ENCODE measurements around the gene TEKT5.
"Not testable (repeated sequence)": the region's sequence is repeated elsewhere in the genome, so short reads cannot be mapped to it uniquely, and the experiment has no call there.

The TEKT5 gene

DNA sequence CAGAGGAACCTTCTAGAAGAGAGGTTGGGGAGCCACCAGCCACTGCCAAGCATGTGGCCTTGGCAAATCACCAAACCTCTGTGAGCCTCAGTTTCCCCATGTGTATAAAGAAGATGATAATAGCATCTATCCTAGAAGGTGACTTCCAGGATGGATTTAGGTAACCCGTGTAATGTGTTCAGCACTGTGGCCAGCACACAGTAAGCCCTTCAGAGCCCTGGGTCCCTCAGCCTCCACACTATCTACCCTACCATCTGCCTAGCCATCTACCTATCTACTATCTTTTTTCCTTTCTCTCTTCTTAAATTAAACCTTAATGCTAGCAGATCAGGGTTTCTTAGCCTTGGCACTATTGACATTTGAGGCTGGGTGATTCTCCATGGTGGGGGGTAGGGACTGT, 33.0 kb downstream of the TEKT5 start:
- H3K4me3 ChIP-seq (ENCODE audit: low read depth, low read length), result no peak overlapping the region

DNA sequence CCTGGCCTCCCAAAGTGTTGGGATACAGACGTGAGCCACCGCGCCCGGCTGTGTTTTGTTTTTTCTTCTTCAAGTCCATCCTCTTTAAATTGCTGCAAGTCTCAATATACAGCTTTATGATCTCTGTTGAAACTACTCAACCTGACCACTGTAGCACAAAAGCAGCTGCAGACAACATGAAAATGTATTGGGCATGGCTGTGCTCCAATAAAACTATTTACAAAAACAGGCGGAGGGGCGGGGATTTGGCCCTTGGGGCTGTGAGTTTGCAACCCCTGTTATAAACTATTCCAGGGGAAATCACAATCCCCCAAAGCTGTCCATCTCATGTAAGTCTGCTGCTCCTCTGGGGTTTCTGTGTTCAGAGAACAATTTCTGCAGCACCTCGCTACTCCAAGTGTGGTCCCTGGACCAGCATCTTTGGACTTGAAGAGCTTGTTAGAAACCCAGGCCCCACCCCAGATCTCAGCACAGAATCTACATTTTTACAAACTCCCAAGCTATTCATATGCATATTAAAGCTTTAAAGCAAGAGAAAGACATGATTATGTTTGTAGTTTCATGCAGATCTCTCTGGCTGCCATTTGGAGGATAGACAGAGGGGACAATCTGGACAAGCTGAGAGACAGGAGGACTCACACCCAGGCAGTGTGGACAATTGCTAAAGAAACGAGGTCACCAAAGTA, 33.6 kb downstream of the TEKT5 start:
- no peak overlapping the region for H3K4me3 ChIP-seq (ENCODE audit: low read depth, low read length)

DNA sequence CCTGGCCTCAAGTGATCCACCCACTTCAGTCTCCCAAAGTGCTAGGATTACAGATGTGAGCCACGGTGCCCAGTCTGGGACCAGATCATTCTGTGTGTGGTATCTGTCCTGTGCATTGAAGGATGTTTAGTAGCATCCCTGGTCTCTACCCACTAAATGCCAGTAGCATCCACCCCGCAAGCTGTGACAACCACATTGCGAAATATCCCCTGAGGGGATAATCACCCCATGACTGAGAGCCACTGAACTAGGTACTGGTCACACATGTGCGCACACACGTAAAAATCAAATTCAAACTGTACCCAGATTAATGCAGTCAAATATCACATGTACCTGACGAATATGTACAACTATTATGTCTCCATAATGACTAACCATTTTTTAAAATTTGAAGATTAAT, 35.8 kb downstream of the TEKT5 start:
- no peak overlapping the region for H3K4me3 ChIP-seq (ENCODE audit: low read depth, low read length)

DNA sequence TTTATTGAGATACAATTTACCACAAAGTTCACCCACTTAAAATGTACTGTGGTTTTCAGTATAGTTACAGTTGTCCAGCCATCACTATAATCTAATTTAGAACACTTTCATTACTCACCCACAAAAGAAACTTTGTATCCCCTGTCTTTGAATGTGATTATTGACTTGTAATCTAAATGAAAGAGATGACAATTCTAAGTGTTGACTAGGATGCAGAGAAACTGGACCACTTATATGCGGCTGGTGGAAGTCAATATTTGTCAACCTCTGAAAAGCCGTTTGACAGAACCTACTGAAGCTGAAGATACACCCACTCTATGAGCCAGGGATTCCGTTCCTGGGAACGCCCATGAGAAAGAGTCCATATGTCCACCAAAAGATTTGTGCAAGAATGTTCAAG, 36.8 kb downstream of the TEKT5 start:
- H3K4me3 ChIP-seq (ENCODE audit: low read depth, low read length), result no peak overlapping the region

DNA sequence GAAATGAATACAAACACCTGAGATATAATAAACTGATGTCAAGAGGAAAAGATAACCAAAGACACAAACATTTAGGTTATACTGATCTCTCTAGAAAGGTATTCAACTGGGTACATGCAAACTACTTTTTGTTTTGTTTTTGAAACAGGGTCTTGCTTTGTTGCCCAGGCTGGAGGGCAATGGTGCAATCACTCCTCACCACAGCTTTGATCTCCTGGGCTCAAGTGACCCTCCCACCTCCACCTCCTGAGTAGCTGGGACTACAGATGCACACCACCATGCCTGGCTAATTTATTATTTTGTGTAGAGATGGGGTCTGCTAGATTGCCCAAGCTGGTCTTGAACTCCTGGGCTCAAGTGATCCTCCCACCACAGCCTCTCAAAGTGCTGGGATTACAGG, 38.1 kb downstream of the TEKT5 start:
- no peak overlapping the region for H3K4me3 ChIP-seq (ENCODE audit: low read depth, low read length)

DNA sequence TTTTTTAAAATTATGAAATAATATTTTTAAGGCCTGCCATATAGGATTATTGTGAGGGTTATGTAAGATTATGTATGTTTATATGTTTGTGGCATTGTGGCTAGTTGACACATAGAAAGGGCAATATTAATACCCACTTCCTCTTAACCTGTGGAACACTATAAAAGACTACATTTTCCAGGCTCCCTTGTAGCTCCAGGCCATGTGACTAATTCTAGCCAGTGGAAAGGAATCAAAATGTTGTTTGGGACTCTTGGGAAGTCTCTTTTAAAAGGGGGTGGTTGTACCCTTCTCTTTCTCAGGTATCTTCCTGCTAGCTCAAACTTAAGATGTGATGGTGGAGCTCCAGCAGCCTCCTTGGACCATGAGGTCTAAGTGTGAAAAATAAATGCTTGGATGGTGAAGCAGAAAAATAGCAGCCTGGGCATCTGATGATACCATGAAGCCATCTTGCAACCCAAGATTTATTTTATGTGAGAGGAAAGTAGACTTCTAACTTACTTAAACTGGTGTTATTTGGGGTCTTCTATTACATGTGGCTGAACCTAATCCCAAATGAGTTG, 39.2 kb downstream of the TEKT5 start:
- no peak overlapping the region for H3K4me3 ChIP-seq (ENCODE audit: low read depth, low read length)

DNA sequence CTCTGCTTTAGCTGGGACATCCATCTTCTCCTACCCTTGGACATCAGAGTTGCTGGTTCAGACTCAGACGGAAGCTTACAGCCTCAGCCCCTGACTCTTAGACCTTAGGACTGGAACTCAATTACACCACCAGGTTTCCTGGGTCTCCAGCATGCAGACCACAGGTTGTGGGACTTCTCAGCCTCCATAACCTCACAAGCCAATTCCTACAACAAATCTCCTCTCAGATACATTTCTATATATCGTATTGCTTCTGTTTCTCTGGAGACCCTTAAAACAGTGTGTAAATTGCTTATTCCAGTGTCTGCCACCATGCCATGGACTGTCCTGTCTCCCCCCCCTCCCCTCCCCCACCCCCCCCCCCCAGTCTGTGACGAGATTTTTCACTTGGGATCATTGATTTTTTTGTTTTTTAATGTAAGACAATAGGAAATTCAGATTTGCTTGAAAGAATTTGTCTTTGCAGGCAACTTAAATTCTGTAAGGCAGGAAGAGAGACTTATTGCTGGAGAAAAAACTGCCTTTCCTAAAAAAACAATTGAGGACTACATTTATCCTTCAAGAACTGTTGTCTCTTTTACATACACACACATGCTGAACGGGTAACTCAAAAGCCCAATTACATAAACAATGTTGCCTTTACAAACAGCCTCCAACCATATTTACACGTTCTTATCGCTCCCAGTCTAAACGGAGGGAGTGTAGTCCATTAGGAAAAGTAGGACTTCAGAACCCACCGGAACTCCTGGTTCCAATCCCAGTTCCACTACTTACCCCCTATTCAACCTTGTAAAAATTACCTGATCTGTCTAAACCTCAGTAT, 39.9 kb downstream of the TEKT5 start:
- H3K4me3 ChIP-seq (ENCODE audit: low read depth, low read length), result no peak overlapping the region

DNA sequence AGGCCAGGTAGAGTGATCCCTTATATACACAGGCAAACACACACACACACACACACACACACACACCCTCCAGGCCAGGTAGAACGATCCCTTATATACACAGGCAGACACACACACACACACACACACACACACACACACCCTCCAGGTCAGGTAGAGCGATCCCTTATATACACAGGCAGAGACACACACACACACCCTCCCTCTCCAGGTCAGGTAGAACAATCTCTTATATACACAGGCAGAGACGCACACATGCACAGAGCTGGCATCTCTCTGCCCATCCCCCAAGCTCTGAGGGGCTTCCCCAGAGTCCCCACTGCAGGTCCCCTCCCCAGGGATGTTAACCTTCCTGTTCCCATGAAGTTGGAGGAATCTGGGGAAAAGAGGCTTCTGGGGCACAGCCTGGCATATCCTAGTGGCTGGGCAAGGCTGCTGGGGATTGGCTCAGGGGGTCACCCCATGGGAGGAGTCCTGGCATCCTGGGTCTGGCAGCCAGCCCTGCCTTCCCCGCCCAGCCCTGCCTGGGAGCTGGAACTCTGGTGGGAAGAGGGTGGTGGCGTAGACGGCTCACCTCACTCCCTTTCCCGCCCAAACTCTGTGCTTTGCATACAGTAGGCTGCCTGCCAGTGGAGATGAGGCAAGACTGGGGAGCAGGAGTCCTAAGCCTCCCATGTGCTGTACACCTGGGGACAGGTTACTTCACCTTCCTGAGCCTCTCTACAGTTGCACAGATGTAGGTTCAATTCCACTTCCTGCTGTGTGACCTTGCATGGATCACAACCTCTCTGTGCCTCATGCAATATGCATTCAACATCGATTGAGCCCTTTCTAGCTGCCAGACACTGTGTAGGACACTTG, 41.8 kb downstream of the TEKT5 start:
- no peak overlapping the region for H3K4me3 ChIP-seq (ENCODE audit: low read depth, low read length)

DNA sequence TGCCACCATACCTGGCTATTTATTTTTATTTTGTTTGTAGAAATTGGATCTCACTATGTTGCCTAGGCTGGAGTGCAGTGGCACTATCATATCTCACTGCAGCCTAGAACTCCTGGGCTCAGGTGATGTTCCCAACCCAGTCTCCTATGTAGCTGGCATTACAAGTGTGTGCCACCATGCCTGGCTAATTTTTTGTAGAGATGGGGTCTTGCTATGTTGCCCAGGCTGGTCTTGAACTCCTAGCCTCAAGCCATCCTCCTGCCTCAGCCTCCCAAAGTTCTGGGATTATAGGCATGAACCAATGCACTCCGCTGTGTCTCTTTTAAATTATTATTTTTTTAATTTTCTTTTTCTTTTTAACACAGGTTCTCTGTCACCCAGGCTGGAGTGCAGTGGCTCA, 45.6 kb downstream of the TEKT5 start:
- H3K4me3 ChIP-seq (ENCODE audit: low read depth, low read length), result not testable (repeated sequence)

DNA sequence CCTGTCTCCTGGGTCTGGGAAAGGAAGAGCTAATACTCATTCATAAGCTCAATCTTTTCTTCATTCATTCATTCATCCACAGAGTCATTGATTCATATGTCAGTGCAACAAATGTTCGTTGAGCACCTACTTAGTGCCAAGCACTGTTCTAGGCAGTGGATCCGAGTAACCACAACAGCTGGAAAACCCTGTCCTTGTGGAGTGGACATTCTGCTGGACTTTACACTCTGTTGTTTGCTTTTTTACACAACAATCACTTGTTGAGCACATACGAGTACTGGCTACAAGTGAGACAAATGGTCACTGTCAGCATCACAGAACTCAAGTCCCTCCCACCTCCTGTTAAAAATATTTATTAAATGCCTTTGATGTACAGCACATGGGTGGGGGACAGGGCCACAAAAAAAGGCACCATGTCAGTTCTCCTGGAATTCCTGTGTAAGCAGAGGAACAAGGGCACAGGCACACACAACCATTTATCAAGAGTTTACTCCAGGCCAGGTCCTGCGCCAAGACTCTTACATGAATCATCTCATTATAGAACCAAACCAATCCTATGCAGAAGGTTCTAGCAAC, 46.9 kb downstream of the TEKT5 start:
- no peak overlapping the region for H3K4me3 ChIP-seq (ENCODE audit: low read depth, low read length)

DNA sequence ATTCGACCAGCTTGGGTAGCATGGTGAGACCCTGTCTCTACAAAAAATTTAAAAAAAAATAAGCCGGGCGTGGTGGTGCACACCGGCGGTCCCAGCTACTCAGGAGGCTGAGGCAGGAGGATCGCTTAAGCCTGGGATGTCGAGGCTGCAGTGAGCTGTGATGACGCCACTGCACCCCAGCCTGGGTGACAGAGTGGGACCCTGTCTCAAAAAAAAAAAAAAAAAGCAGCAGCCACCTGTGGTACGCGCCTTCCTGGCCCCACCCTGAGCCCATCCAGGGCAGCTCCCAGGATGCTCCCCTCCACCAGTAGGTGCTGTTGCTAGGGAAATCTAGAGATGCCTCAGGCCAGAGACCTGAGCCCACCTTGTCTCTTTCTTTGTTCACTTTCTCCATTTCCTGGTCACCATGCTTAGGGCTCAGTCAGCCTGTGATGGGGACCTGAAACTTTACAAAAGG, 47.4 kb downstream of the TEKT5 start:
- H3K4me3 ChIP-seq (ENCODE audit: low read depth, low read length), result no peak overlapping the region

DNA sequence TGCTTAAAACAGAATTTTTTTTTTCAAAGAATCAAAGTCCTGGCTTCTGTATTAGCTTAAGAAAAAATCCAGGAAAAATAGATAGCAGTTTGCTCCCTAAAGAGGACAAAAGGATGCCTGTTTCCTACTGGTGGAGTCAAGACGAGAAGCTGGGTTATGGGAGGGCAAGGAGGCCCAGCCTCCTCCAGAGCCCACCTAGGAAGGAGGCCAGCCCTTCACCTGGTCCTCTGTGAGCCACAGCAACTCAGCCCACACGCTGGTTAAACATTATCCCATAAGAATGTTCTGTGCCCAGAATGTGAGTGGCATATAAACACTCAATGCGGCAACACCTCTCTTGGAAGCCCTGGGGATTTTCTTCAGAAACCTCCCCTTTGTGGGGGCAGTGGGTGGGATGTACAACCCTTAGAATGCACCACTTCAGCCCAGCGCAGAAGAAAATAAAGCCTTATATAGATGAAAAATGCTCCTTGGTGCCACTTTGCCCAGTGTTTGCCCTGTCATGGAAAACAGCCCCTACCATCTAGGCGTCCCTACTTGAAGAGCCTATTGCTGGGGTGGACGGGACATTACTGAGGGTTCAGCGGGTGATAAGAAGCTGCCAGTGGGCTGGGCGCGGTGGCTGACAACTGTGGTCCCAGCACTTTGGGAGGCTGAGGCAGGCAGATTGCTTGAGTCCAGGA, 48.0 kb downstream of the TEKT5 start:
- H3K4me3 ChIP-seq (ENCODE audit: low read depth, low read length), result no peak overlapping the region

DNA sequence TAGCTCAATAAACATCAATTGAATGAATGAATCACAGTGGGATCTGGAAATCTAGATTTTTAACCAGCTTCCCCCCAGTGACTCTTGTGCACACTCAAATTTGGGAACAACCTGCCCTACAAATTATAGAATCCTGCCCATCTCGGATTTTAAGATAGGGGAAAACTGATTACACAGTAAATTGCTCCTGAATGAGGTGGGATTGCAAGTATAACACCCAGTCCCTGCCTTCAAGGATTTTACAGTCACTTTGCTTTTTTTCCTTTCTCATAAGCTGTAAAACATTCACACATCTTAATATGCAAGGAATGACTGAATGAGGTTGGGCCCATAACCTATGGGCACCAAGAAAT, 48.5 kb downstream of the TEKT5 start:
- no peak overlapping the region for H3K4me3 ChIP-seq (ENCODE audit: low read depth, low read length)

DNA sequence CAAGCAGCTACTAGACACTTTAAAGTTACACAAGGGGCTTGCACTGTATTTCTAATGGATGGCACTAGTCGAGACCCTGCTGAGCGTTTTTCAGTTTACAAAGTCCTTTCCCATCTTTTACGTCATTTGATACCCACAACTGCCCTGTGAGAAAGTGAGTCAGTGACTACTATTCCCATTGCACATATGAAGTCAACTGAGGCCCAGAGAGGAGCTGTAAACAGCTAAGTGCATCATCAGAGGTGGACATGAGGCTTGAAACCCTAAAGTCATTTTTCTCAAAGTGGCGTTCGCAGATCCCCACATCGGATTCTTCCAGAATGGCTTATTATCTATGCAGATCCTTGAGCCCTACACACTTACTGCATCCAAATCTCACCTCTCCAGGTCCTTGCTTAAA, 50.6 kb downstream of the TEKT5 start:
- no peak overlapping the region for H3K4me3 ChIP-seq (ENCODE audit: low read depth, low read length)

DNA sequence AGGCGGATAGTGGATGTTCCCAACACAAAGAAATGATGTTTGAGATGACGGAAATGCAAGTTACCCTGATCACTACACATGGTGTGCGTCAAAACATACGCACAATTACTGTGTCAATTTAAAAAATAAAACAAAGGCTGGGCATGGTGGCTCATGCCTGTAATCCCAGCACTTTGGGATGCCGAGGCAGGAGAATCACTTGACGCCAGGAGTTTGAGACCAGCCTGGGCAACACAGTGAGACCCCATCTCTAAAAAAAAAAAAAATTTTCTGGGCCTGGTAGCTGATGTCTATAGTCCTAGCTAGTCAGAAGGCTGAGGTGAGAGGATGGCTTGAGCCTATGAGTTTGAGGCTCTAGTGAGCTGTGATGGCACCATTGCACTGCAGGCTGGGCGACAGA, 51.8 kb downstream of the TEKT5 start:
- H3K4me3 ChIP-seq (ENCODE audit: low read depth, low read length), result no peak overlapping the region

DNA sequence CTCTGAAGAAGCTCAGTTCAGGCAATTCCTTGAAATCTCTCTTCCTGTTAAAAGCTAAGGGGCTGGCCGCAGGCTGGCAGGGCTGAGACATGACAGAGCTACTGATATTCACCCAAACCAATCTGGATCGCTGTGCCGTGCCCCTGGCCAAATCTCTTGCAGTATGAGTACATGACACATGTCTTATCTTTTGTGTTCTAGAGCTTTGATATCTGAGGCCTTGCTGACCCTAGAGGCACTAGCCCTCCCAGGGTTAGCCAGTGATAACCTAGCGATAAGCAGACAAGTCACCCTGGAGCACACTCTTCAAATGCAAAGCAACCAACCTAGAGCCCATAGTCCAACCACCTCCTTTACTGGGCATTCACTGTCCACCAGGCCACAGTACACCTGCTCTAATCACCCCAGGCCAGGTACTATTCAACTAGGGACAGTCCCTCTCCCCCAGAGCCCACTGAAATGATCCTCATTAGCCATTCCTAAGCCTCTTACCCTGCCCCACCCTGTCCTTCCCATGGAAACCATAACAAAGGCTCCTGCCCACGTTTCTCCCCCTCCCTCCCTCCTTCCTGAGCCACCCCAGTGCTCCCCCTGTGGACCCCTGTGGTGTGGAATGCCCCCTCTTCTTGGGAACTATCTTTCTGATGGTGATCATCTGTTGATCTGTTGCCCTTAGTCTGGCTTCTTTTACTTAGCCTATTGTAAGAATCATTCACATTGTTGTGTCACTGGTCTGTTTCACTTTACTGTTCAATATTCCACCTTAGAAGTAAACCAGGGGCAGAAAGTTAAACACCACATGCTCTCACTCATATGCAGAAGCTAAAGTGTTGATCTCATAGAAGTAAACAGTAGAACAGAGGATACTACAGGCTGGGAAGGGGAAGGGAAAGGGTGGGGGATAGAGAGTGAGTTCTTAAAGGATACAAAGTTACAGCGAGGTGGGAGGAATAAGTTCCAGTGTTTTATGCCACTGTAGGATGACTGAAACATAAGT, 52.5 kb downstream of the TEKT5 start:
- H3K4me3 ChIP-seq (ENCODE audit: low read depth, low read length), result no peak overlapping the region

DNA sequence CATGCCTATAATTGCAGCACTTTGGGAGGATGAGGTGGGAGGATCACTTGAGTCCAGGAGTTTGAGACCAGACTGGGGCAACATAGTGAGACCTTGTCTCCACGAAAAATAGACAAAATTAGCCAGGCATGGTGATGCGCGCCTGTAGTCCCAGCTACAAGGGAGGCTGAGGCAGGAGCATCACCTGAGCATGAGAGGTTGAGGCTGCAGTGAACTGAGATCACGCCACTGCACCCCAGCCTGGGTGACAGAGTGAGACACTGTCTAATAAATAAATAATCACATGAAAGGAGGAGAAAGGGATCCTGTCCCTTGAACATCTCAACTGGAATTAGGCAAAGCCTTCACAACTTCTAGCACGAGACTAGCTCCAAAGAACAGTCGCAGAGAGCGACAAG, 53.2 kb downstream of the TEKT5 start:
- no peak overlapping the region for H3K4me3 ChIP-seq (ENCODE audit: low read depth, low read length)

DNA sequence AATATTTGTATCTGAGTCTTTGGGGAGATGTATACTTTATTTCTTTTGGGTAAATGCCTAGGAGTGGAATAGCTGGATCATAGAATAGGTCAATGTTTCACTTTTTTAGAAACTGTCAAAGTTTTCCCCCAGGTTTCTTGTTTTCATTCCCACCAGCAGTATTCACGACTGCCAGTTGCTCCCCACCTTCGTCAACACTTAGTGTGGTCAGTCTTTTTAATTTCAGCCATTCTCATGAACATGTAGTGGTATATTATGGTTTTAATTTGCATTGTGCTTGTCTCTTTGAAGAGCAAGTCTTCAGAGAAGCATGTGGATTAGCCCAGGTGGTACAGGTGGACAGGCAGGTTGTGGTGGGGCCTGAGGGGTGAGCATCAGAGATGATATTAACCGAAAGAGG, 53.8 kb downstream of the TEKT5 start:
- no peak overlapping the region for H3K4me3 ChIP-seq (ENCODE audit: low read depth, low read length)

DNA sequence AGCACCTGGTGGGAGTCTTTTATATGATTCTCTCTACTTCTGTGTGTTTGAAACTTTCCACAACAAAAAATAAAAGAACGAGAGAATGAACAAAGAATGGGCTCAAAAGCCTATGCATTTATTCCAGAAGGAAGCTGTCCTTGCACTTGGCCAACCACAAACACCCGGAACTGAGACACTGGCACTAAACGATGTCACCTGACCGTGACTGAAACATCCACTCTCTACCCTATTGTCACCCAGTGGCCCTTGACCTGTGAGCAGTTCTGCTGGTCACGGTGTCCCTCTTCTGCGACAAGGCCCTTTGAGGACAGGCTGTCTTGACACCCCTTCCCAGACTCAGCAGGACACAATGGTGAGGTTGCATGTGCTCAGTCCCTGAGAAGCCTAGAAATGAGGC, 56.6 kb downstream of the TEKT5 start:
- H3K4me3 ChIP-seq (ENCODE audit: low read depth, low read length), result no peak overlapping the region

Data from iPS-11a (cell line).